T47D (cell line): Measurements from ENCODE around the gene MMS19.

Source experiments
- DNase-seq, 2 experiments: peaks; one replicate each; pipeline versions ENCODE4 v3.0.0 to v3.0.0-alpha.2; 2011 to 2012; ENCODE audit warnings: low read depth in 1 of 2, low spot score in 1 of 2
- JUND ChIP-seq: IDR thresholded peaks from 2 replicates; pipeline ENCODE4 v1.6.1; 2012; ENCODE audit warnings: low read depth
- in situ Hi-C: cut with HindIII; loops from 2 replicates; pipeline ENCODE4 v1.10.0; 2016; ENCODE audit warnings: low sequenced_read_pairs, low pct_unique_long_range_greater_than_20kb

The MMS19 gene

DNA sequence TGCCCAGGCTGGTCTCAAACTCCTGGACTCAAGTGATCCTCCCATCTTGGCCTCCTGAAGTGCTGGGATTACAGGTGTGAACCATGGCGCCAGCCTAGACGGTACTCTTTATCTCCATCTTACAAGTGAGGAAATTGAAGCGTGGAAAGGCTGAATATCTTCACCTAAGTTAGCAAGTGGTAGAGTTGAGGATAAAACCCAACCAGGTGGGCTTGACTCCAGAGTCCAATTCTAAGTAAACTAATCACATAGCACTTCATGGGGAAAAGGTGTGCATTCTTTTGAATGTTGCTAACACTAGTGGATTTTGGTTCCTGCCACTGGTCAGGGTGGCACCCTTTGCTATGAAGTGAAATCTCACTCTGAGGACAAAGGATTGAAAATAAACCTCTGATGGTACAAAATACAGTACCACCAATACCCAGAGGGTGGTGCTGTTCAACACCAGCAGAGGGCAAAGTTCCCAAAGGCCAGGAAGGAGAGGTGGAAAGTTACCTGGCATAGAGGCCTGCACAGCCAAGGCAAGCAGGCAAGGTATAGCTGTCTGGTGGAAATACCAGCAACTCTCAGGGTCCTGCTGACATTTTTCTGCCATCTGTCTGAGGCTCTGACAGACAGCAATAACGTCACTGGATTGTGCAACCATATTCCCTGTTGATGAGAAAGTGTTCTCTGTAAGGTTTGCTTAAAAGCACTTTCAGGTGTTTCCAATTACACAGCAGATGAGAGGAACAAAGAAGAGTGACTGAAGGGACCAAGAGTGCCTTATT lies 34.7 kb downstream of the MMS19 start:
- peak; percentile 68 to 85 for DNase-seq
- in situ Hi-C loops, result no loop called here
- TF ChIP-seq JUND, result no peak

DNA sequence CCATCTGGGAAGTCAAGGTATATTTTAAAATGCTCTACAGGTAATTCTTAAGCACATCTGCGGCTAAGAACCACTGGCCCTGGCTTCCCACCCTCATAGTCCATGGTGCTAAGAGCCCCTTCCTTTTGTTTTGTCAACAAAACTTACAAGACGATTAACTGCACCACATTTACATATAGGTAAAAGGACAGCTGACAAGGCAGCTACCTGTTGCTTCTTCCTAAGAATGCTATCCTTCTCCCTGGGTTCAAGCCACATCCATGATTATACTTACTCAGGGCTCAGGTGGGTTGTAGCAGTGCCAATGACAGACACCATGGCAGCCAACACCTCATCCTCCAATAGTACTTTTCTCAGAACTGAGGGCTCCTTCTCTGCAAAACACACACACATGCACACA lies 35.9 kb downstream of the MMS19 start:
- DNase-seq, result no peak
- no peak for TF ChIP-seq JUND
- in situ Hi-C loops, result no loop called here

DNA sequence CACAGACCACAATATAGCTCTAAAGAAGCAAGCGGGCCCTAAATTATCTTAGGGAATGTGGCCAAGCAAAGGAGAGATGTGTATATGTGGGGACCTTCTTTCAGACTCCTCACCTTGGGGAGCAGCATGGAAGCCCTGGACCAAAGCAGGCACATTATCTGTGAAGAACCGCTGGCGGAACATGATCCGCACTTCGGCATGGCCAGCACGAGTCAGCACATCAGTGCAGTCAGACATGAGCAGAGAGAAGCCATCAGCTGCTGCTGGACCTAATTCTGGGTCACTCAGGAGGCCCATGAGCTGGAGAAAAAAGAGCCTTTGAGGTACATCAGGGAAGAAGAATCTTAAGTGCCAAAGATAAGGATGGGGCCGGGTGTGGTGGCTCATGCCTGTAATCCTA lies 38.3 kb downstream of the MMS19 start:
- no peak for TF ChIP-seq JUND
- DNase-seq, result no peak
- in situ Hi-C loops, result no loop called here

DNA sequence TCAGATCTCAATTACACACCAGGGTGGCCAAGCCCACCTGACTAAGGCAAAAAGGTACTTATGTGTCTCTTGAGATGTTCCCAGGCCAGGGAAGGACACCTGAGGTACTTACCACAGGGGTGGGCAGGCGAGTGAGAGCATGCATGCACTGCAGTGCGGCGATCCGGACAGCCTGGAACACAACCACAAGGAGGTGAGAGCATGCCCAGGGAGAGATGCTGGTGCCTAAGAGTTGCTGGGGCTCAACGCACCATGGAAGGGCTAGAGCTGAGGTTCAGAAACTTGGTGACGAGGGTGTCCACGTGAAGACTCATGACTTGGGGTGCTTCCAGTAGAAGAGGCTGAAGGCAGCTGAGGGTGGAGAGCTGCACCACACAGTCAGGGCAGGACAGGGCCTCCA lies 39.1 kb downstream of the MMS19 start:
- in situ Hi-C loops, result no loop called here
- TF ChIP-seq JUND, result no peak
- no peak for DNase-seq

DNA sequence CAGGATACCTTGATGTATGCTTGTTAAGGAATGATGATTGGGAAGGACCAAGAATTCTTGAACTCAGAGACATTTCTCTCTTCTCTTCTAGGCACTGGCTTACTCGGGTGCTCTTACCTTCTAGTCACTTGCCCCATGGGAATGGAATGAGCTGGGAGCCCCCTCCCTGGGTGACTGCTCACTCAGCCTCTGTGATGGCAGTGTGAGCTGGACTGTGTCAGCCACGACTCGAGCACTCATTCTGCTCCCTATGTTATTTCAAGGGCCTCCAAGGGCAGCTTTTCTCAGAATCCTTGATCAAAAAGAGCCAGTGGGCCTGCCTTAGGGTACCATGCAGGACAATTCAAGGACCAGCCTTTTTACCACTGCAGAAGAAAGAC lies 41.5 kb downstream of the MMS19 start:
- no peak for DNase-seq
- in situ Hi-C loops, result no loop called here
- TF ChIP-seq JUND, result no peak

DNA sequence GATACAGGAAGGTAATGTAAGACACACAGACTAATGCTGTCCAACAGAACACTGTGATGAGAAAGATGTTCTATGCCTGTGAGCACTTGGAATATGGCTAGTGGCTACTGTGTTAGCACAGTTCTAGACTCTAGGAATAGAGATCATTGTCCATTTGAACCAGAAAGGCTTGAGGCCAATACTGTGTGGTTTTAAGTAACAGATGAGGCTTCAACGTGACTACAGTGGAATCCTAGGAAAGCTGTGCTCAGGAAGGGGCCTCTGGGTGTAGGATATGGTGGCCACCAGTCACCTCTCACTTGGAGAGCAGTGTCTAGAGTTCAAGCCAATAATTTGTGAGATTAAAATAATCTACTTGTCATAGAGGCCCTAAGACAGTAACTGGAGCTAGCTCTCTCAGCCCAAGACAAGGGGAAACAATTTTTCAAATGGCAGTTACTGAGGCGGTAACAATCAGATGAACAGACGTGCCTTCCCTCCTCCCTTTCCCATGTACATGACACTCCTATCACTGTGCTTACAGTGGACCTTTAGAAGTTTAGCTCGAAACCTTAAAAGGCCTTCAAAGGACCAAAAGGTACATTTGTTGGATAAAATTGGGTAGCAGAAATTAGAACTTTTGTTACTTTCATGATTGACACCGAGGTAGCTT lies 42.1 kb downstream of the MMS19 start:
- in situ Hi-C loops, result no loop called here
- no peak for TF ChIP-seq JUND
- DNase-seq, result no peak

DNA sequence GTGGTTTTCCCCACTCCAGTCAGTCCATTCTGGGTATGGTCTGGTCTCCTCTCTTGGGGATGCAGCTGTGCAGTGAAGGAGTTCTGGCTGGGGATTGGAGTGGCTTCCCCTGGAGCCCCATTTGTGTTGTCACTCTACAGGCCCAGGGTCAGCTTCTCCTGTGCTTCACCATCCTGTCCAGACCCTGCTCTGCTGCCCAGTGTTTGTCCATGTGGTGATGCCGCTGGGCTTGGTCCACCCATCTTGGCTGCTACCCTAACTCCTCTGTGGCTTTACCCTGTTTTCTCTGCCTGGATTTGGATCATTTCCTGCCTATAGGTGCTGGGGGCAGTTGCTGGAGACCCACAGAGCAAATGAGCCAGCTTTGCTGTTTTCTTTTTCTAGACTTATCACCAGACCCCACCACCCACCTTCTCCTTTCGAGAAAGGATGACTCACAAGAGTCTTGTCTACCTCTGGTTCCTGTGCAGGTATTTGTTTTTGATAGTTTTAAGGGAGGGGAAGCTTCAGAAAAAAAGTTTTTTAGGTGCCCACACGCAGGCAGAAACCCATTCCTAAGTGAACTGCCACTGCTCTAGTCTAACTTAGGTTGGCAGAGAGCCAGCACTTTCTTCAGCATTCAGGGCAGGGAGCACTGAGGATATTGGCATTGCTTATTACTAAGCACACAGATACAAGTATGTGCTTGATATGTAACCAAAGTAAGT lies 43.7 kb downstream of the MMS19 start:
- in situ Hi-C loops, result no loop called here
- DNase-seq, result peak in 1 of 2 experiments; percentile 47
- no peak for TF ChIP-seq JUND

DNA sequence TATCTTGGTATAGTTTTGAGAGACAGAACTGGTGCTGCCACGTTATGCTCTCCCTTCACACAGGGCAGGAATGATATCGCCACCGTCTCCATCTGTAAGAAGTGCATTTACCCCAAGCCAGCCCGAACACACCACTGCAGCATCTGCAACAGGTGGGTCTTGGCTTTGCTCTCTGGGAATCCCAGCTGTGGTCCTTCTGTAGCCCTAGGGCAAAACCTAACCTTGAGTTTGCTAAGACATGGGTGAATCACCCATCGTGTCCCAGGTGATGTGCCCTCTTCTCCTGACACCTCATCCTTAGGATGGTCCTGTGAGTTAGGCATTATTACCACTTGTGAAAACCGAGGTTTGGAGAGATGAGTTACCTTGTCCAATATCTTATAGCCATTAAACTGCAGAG lies 45.9 kb downstream of the MMS19 start:
- in situ Hi-C loops, result no loop called here
- no peak for DNase-seq
- no peak for TF ChIP-seq JUND

DNA sequence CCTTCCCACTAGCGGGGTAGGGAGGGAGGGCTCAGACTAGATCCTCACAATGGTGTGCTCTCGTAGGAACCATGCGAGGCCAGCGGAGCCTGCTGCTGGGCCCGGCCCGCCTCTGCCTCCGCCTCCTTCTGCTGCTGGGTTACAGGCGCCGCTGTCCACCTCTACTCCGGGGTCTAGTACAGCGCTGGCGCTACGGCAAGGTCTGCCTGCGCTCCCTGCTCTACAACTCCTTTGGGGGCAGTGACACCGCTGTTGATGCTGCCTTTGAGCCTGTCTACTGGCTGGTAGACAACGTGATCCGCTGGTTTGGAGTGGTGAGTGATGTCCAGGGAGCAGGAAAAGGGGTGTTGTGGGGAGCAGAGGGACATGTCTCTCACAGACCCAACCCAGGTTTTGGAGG lies 46.6 kb downstream of the MMS19 start:
- DNase-seq, result no peak
- TF ChIP-seq JUND, result no peak
- in situ Hi-C loops, result no loop called here

DNA sequence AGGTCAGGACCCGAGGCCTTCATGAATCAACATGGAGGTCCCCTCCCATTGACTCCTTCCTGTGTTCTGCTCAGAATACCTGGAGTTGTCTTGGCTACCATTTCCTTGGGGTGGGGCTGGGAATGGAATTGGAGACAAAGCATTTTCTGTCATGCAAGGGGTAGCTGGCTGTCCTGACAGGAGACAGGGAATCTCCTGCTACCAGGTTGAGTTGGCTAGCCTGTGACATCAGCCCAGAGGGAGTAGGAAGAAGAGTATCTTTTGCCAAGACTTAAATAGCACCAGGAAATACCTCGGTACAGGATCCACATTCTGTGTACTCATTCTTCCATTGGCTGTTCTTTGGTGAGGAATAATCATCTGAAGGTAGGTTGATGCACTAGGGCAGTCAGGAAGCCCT lies 47.4 kb downstream of the MMS19 start:
- DNase-seq, result peak in 1 of 2 experiments; percentile 32
- in situ Hi-C loops, result no loop called here
- TF ChIP-seq JUND, result no peak

DNA sequence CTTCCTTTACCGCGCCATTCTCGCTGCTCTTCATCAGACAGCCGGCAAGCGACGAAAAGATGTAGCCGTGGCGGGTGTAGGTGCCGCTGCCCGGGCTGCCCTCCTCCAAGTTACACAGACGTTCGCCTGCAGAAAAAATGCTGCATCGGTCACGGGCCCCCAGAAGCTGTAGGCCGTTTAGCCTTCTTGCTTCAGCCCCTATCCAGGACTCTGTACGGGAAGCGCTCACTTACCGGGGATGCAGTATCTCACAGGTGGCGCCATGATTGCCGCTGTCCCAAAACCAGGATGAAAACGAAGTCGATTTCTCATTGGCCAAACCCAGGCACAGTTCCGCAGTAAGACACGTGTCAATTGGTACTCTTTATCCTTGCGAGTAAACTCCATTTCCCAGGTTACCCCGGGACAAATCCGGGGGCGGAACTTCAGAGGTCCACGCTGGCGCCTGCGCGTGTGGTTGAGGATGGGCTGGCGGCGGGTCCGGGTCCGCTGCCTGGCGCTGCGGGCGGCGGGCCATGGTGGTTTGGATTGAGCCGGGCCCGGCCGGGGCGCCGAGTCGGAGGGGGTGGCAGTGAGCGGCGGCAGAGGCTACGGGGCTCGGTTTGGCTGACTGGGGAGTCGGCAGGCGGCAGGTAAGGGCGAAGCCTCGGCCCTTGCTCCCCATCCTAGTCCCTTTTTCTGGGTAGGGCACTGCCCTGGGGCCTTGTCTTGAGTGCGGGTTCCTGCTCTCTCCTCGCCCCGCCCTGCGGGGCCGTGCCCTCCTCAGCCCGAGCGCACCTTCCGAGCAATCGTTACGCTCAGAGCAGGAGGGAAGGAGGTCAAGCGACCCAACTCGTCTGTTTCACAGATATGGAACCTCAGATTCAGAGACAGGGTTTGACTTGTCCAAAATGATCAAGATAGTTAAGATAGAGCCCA lies 52.2 kb downstream of the MMS19 start, which contains the start of the genes EXOSC1 and ZDHHC16:
TSS of gene EXOSC1 (minus strand) at position 285 of the 918 bp plus-strand sequence. CDS start at position 264, 21 bp downstream.
TSS of gene ZDHHC16 (plus strand) at position 454 of the 918 bp plus-strand sequence. CDS start 5,501 bp downstream, outside the sequence.
- TF ChIP-seq JUND, result no peak
- in situ Hi-C loops, result no loop called here
- DNase-seq, result peak; percentile 98 to 99

DNA sequence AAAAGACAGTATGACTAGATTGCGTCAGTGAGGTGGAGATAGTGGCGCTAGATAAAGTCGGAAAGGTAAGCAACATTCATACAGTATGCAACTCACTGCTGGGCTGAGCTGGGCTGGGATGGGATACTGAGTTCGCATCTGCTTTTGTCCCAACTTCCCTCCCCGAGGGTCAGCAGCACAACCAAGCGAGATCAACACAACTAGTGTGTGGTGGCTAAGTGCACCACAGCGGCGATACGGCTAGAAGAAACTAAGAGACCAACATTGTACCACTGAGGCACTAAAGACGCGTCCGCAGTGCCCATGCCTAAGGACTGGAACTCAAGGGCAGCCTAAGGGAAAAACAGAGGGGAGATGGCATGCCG lies 52.9 kb downstream of the MMS19 start:
- DNase-seq, result no peak
- in situ Hi-C loops, result no loop called here
- no peak for TF ChIP-seq JUND
